ENCODE measurements around the gene FERMT3. TPM values are rescaled to one million over a fixed set of nuclear protein-coding genes. Genes with fewer than 3 reads are reported as not detected.

Gene FERMT3
- total and polyA plus RNA-seq, 2 of the 13 experiments (the other 11 are each of a cell fraction or from before 2014, with no cell fraction given), result 0.29 TPM; not detected in 1

- TF ChIP-seq MEIS2 (CRISPR knock-in tag; IDR thresholded peaks at IDR 0.05), result peak; percentile 85
- TF ChIP-seq ZNF792 (CRISPR knock-in tag; IDR thresholded peaks at IDR 0.05), result 0 out of 2 replicates have a peak, but pooled peaks have one; percentile 9
- TF ChIP-seq ZNF737 (CRISPR knock-in tag; IDR thresholded peaks at IDR 0.05; ENCODE audit: borderline replicate concordance), result 0 out of 2 replicates have a peak, but pooled peaks have one; percentile 35
- peak; percentile 61; the same call in 1 of the 2 replicates for TF ChIP-seq ZFY (CRISPR knock-in tag; IDR thresholded peaks at IDR 0.05)
- 0 out of 2 replicates have a peak, but pooled peaks have one; percentile 2 for TF ChIP-seq RARA (CRISPR knock-in tag; IDR thresholded peaks at IDR 0.05)
- TF ChIP-seq KLF6 (CRISPR knock-in tag; IDR thresholded peaks at IDR 0.05), result peak; percentile 68; the same call in 1 of the 2 replicates
- peak; percentile 58; the same call in 1 of the 2 replicates for TF ChIP-seq UBTF (CRISPR knock-in tag; IDR thresholded peaks at IDR 0.05)
- TF ChIP-seq, protein P1, sequence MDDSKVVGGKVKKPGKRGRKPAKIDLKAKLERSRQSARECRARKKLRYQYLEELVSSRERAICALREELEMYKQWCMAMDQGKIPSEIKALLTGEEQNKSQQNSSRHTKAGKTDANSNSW (CRISPR knock-in tag; IDR thresholded peaks at IDR 0.05; ENCODE audit: borderline replicate concordance), result no peak
- TF ChIP-seq CCDC6 (CRISPR knock-in tag; IDR thresholded peaks at IDR 0.05), result 0 out of 2 replicates have a peak, but pooled peaks have one; percentile 59
- TF ChIP-seq, protein P2, sequence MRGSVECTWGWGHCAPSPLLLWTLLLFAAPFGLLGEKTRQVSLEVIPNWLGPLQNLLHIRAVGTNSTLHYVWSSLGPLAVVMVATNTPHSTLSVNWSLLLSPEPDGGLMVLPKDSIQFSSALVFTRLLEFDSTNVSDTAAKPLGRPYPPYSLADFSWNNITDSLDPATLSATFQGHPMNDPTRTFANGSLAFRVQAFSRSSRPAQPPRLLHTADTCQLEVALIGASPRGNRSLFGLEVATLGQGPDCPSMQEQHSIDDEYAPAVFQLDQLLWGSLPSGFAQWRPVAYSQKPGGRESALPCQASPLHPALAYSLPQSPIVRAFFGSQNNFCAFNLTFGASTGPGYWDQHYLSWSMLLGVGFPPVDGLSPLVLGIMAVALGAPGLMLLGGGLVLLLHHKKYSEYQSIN (CRISPR knock-in tag; IDR thresholded peaks at IDR 0.05; ENCODE audit: borderline replicate concordance), result no peak
- no peak for TF ChIP-seq ZFP62 (CRISPR knock-in tag; IDR thresholded peaks at IDR 0.05)
- no peak for TF ChIP-seq LCORL (IDR thresholded peaks at IDR 0.05)
- TF ChIP-seq LCORL (CRISPR knock-in tag; IDR thresholded peaks at IDR 0.05), result peak; percentile 65; the same call in 1 of the 2 replicates
- TF ChIP-seq ZNF749 (CRISPR knock-in tag; IDR thresholded peaks at IDR 0.05; ENCODE audit: borderline replicate concordance), result peak; percentile 64; the same call in 1 of the 2 replicates
- TF ChIP-seq, protein P3, sequence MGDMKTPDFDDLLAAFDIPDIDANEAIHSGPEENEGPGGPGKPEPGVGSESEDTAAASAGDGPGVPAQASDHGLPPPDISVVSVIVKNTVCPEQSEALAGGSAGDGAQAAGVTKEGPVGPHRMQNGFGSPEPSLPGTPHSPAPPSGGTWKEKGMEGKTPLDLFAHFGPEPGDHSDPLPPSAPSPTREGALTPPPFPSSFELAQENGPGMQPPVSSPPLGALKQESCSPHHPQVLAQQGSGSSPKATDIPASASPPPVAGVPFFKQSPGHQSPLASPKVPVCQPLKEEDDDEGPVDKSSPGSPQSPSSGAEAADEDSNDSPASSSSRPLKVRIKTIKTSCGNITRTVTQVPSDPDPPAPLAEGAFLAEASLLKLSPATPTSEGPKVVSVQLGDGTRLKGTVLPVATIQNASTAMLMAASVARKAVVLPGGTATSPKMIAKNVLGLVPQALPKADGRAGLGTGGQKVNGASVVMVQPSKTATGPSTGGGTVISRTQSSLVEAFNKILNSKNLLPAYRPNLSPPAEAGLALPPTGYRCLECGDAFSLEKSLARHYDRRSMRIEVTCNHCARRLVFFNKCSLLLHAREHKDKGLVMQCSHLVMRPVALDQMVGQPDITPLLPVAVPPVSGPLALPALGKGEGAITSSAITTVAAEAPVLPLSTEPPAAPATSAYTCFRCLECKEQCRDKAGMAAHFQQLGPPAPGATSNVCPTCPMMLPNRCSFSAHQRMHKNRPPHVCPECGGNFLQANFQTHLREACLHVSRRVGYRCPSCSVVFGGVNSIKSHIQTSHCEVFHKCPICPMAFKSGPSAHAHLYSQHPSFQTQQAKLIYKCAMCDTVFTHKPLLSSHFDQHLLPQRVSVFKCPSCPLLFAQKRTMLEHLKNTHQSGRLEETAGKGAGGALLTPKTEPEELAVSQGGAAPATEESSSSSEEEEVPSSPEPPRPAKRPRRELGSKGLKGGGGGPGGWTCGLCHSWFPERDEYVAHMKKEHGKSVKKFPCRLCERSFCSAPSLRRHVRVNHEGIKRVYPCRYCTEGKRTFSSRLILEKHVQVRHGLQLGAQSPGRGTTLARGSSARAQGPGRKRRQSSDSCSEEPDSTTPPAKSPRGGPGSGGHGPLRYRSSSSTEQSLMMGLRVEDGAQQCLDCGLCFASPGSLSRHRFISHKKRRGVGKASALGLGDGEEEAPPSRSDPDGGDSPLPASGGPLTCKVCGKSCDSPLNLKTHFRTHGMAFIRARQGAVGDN (CRISPR knock-in tag; IDR thresholded peaks at IDR 0.05), result peak; percentile 77
- TF ChIP-seq SMAD3 (CRISPR knock-in tag; IDR thresholded peaks at IDR 0.05), result 0 out of 2 replicates have a peak, but pooled peaks have one; percentile 25
- peak; percentile 37; the same call in 1 of the 2 replicates for TF ChIP-seq ZNF878 (CRISPR knock-in tag; IDR thresholded peaks at IDR 0.05)
- TF ChIP-seq CREB1 (IDR thresholded peaks at IDR 0.05), result peak; percentile 58
- peak; percentile 71; the same call in 1 of the 2 replicates for TF ChIP-seq CREB1 (CRISPR knock-in tag; IDR thresholded peaks at IDR 0.05)
- TF ChIP-seq ARID2 (CRISPR knock-in tag; IDR thresholded peaks at IDR 0.05; ENCODE audit: borderline replicate concordance), result peak; percentile 93
- TF ChIP-seq CAMTA2 (CRISPR knock-in tag; IDR thresholded peaks at IDR 0.05; ENCODE audit: borderline replicate concordance), result 0 out of 2 replicates have a peak, but pooled peaks have one; percentile 60
- TF ChIP-seq HMGA1 (CRISPR knock-in tag; conservative IDR thresholded peaks at IDR 0.05), result no peak
- peak; percentile 47; the same call in 1 of the 2 replicates for TF ChIP-seq MED1 (CRISPR knock-in tag; IDR thresholded peaks at IDR 0.05)
These were observed 23.9 kb downstream of the FERMT3 start, which contains the start of gene DNAJC4 (continued) for GRCh38 chr11:64230171-64230984.
